ENCODE measurements around the gene OPN1MW2.
"Not testable (repeated sequence)": the region's sequence is repeated elsewhere in the genome, so short reads cannot be mapped to it uniquely, and the experiment has no call there.

DNA sequence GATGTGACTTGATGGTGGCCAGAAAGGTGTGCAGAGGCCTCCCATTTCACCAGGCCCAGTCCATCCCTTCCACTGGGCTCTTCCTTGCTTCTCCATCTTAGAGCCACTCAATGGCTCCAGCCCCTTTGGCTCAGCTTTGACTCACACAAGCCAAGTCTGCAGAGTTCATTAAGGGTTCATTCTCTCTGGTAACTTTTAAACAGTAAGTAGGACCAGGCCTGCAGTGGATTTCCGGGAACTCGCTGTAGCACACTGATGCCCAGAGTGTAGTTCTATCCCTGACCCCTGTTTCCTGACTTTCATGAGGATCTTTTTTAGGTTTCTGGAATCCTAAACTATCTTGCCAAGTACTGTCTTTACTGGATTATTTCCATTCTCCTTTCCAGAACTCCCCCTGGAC, 25.2 kb upstream of the OPN1MW2 start:
- TF ChIP-seq, protein P1, sequence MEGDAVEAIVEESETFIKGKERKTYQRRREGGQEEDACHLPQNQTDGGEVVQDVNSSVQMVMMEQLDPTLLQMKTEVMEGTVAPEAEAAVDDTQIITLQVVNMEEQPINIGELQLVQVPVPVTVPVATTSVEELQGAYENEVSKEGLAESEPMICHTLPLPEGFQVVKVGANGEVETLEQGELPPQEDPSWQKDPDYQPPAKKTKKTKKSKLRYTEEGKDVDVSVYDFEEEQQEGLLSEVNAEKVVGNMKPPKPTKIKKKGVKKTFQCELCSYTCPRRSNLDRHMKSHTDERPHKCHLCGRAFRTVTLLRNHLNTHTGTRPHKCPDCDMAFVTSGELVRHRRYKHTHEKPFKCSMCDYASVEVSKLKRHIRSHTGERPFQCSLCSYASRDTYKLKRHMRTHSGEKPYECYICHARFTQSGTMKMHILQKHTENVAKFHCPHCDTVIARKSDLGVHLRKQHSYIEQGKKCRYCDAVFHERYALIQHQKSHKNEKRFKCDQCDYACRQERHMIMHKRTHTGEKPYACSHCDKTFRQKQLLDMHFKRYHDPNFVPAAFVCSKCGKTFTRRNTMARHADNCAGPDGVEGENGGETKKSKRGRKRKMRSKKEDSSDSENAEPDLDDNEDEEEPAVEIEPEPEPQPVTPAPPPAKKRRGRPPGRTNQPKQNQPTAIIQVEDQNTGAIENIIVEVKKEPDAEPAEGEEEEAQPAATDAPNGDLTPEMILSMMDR (IDR thresholded peaks at IDR 0.05) = not testable (repeated sequence)
- not testable (repeated sequence) for TF ChIP-seq POLR2A (IDR thresholded peaks at IDR 0.05)
